HCT116 (cell line): ENCODE measurements around the gene PLEKHG1. TPM values are rescaled to one million over a fixed set of nuclear protein-coding genes. Genes with fewer than 3 reads are reported as not detected.

Source experiments
- ATAC-seq: fragments of 200-7000 bp; cut with Tn5 transposase; 2 replicates; pipeline ENCODE4 v1.9.1; 2020; ENCODE audit warnings: mild to moderate bottlenecking, moderate library complexity
- BruUV-seq: library from RNA; stranded (reverse); fragments of 400-500 nt; replicated peaks from 2 replicates; lab custom pipeline; 2021; lab: Mats Ljungman, UMichigan
- CTCF ChIA-PET: fragments of 300-600 bp; sonication (Branson Sonifier 250); formaldehyde crosslinking; loops from one replicate; lab custom pipeline; 2021; ENCODE audit warnings: antibody characterized with exemption; lab: Charles Lee
- POLR2A ChIA-PET: fragments of 300-600, 350-600 bp; sonication (Branson Sonifier 250); formaldehyde crosslinking; loops from one replicate; lab custom pipeline; 2021; ENCODE audit warnings: antibody characterized with exemption; lab: Charles Lee
- RAD21 ChIA-PET, 2 experiments: fragments of 300-600 bp; sonication (Branson Sonifier 250); formaldehyde crosslinking; loops; one replicate each; lab custom pipeline; 2023; ENCODE audit warnings: low total read pairs in 2 of 2; ENCODE audit not compliant: uncharacterized antibody in 2 of 2, unreplicated experiment in 2 of 2, low non-redundant PET in 1 of 2; lab: Charles Lee
- DNase-seq: peaks from one replicate; pipeline ENCODE4 v3.0.0-alpha.2; 2010; ENCODE audit warnings: low read depth, low spot score
- H2AFZ ChIP-seq: fragments of 200-600 bp; shearing (Covaris generic), sonication (generic); 2 replicates; pipeline ENCODE4 v1.6.1; 2017; ENCODE audit warnings: low read depth, mixed run types, mixed read lengths, antibody characterized with exemption, low read length; ENCODE audit not compliant: poor library complexity, severe bottlenecking
- H3K27ac ChIP-seq: 2 replicates; pipeline ENCODE4 v1.5.1; 2012; ENCODE audit warnings: low read depth, low read length
- H3K27me3 ChIP-seq: fragments of 200-600 bp; sonication (generic); 2 replicates; pipeline ENCODE4 v1.6.1; 2016; ENCODE audit warnings: mixed run types, low read length, mixed read lengths; ENCODE audit not compliant: insufficient read depth
- H3K36me3 ChIP-seq, 2 experiments: fragments of 200-500 bp in 1 of 2; fragments of 200-600 bp in 1 of 2; sonication (Bioruptor generic) in 1 of 2; sonication (generic) in 1 of 2; 2 replicates each; pipeline versions ENCODE4 v1.5.1 to v1.6.1; 2014 to 2016; ENCODE audit warnings: low read length in 2 of 2, inconsistent platforms in 1 of 2, mixed read lengths in 1 of 2, mixed run types in 1 of 2; ENCODE audit not compliant: insufficient read depth in 2 of 2, control insufficient read depth in 1 of 2
- H3K4me1 ChIP-seq, 2 experiments: fragments of 200-600 bp in 1 of 2; sonication (generic) in 1 of 2; 2 replicates each; pipeline versions ENCODE4 v1.5.1 to v1.6.1; 2012 to 2017; ENCODE audit warnings: low read length in 2 of 2, inconsistent platforms in 1 of 2, mild to moderate bottlenecking in 1 of 2, mixed read lengths in 1 of 2, mixed run types in 1 of 2, moderate library complexity in 1 of 2; ENCODE audit not compliant: insufficient read depth in 2 of 2, control insufficient read depth in 1 of 2
- H3K4me2 ChIP-seq: fragments of 200-600 bp; sonication (generic); 2 replicates; pipeline ENCODE4 v1.6.1; 2017; ENCODE audit warnings: mixed run types, low read length, mixed read lengths
- H3K4me3 ChIP-seq, 2 experiments: fragments of 200-600 bp in 1 of 2; sonication (generic) in 1 of 2; replicated peaks in 1 of 2; 2 replicates each; pipeline ENCODE4 v1.5.1; 2011 to 2016; ENCODE audit warnings: low read length in 2 of 2, control low read depth in 1 of 2, low read depth in 1 of 2, mild to moderate bottlenecking in 1 of 2, mixed read lengths in 1 of 2, mixed run types in 1 of 2
- H3K79me2 ChIP-seq: fragments of 200-600 bp; sonication (generic); 2 replicates; pipeline ENCODE4 v1.6.1; 2017; ENCODE audit warnings: mild to moderate bottlenecking, mixed run types, low read length, moderate library complexity, mixed read lengths; ENCODE audit not compliant: insufficient read depth
- H3K9ac ChIP-seq: fragments of 200-600 bp; sonication (generic); 2 replicates; pipeline ENCODE4 v1.6.1; 2016; ENCODE audit warnings: low read length, mixed read lengths
- H3K9me2 ChIP-seq: fragments of 200-600 bp; sonication (generic), shearing (Covaris generic); 2 replicates; pipeline ENCODE4 v1.6.1; 2017; ENCODE audit warnings: mixed run types, mild to moderate bottlenecking, moderate library complexity; ENCODE audit not compliant: insufficient read depth
- H3K9me3 ChIP-seq, 2 experiments: fragments of 200-500 bp in 1 of 2; fragments of 200-600 bp in 1 of 2; sonication (Bioruptor generic) in 1 of 2; sonication (generic) in 1 of 2; 2 replicates each; pipeline ENCODE4 v1.6.1; 2014 to 2017; ENCODE audit warnings: low read length in 2 of 2, mixed read lengths in 2 of 2, inconsistent platforms in 1 of 2, low read depth in 1 of 2, mild to moderate bottlenecking in 1 of 2, mixed run types in 1 of 2, moderate library complexity in 1 of 2; ENCODE audit not compliant: control insufficient read depth in 1 of 2, insufficient read depth in 1 of 2
- H4K20me1 ChIP-seq: fragments of 200-600 bp; sonication (generic), shearing (Covaris generic); 2 replicates; pipeline ENCODE4 v1.6.1; 2017; ENCODE audit warnings: mixed run types, mild to moderate bottlenecking, moderate library complexity; ENCODE audit not compliant: insufficient read depth
- CBX3 ChIP-seq: IDR thresholded peaks from 2 replicates; pipeline ENCODE4 v1.6.1; 2012; ENCODE audit warnings: low read depth
- CEBPB ChIP-seq: IDR thresholded peaks from 2 replicates; pipeline ENCODE4 v1.6.1; 2012; ENCODE audit warnings: low read depth
- ELF1 ChIP-seq: IDR thresholded peaks from 2 replicates; pipeline ENCODE4 v1.6.1; 2012; ENCODE audit warnings: low read depth, borderline replicate concordance
- EZH2phosphoT487 ChIP-seq: fragments of 200-600 bp; IDR thresholded peaks from 2 replicates; pipeline ENCODE4 v1.6.1; 2018; ENCODE audit warnings: antibody characterized with exemption, borderline replicate concordance
- JUND ChIP-seq: IDR thresholded peaks from 2 replicates; pipeline ENCODE4 v1.6.1; 2012
- POLR2A ChIP-seq: IDR thresholded peaks from 2 replicates; pipeline ENCODE4 v1.7.0; 2011; ENCODE audit warnings: borderline replicate concordance; ENCODE audit not compliant: insufficient read depth, insufficient read length; ENCODE audit errors: extremely low read depth
- SIN3A ChIP-seq: IDR thresholded peaks from 2 replicates; pipeline ENCODE4 v1.6.1; 2012; ENCODE audit warnings: low read depth
- SP1 ChIP-seq: IDR thresholded peaks from 2 replicates; pipeline ENCODE4 v1.6.1; 2012; ENCODE audit warnings: low read depth
- SRF ChIP-seq: IDR thresholded peaks from 2 replicates; pipeline ENCODE4 v1.6.1; 2012; ENCODE audit warnings: low read depth
- YY1 ChIP-seq: IDR thresholded peaks from 2 replicates; pipeline ENCODE4 v1.6.1; 2011; ENCODE audit warnings: low read length, low read depth, moderate library complexity, mild to moderate bottlenecking; ENCODE audit not compliant: insufficient replicate concordance; ENCODE audit errors: extremely low read depth
- ZFX ChIP-seq: fragments of 450-650 bp; IDR thresholded peaks from 2 replicates; pipeline ENCODE4 v1.6.1; 2017
- ZNF274 ChIP-seq: fragments of 200-500 bp; sonication (Bioruptor generic); IDR thresholded peaks from 2 replicates; pipeline ENCODE4 v1.6.1; 2014; ENCODE audit warnings: mild to moderate bottlenecking, low read depth, low read length, inconsistent platforms
- intact Hi-C: fragments of 100-400 bp; cut with micrococcal nuclease; formaldehyde crosslinking; loops from 2 replicates; pipeline ENCODE4 v1.10.0; 2022
- total RNA-seq: library from RNA; stranded (reverse); gene quantifications from one replicate; pipeline ENCODE4 v1.2.1, GENCODE V29; 2021; ENCODE audit not compliant: unreplicated experiment
- TF ChIP-seq, protein P1 (sequence below), 3 experiments: fragments of 200-600 bp in 1 of 3; sonication (generic) in 1 of 3; IDR thresholded peaks in 2 of 3; conservative IDR thresholded peaks in 1 of 3; 2 replicates each; pipeline ENCODE4 v1.5.1; 2012 to 2017; ENCODE audit warnings: low read depth in 2 of 3, low read length in 2 of 3, antibody characterized with exemption in 1 of 3, borderline replicate concordance in 1 of 3, control low read depth in 1 of 3, mild to moderate bottlenecking in 1 of 3, mixed read lengths in 1 of 3, mixed run types in 1 of 3, moderate library complexity in 1 of 3; ENCODE audit not compliant: insufficient read depth in 1 of 3
- TF ChIP-seq, protein P2 (sequence below): IDR thresholded peaks from 2 replicates; pipeline ENCODE4 v1.6.1; 2012
- TF ChIP-seq, protein P3 (sequence below): IDR thresholded peaks from 2 replicates; pipeline ENCODE4 v1.6.1; 2012; ENCODE audit warnings: low read depth

The PLEKHG1 gene
- total RNA-seq, 1 experiment from 2014 or later = 10.4 TPM

DNA sequence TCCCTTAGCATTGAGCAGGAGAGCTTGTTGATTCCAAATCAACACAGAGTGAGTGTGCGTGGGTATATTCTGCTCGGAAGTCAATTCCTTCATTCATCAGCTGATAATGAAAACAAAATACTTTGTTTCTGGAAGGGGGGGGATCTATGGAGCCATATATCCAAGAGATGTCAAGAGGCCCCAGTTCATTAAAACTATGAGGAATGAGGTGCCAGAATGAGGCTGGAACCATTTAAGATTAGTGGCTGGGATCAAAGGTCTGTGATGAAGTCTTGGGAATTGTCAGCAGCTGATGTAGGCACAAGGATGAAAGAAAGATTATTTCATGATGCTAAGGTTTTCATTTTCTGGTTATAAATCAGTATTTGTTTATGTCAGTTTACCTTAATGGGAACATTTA, 30.5 kb upstream of the PLEKHG1 start:
- BruUV-seq = no TSS peak
- no peaks in the 10 kb centered on the region for H3K79me2 ChIP-seq
- H3K9me3 ChIP-seq = no peaks in the 10 kb centered on the region
- no peak overlapping the region for H3K9ac ChIP-seq
- no peak overlapping the region for H2AFZ ChIP-seq
- H3K27me3 ChIP-seq = peaks cover 5% of the 10 kb centered on the region; the same call in 1 of the 2 replicates
- RAD21 ChIA-PET = no interaction called here
- H3K27ac ChIP-seq = no peak overlapping the region
- CTCF ChIA-PET = no interaction called here
- H3K36me3 ChIP-seq = no peaks in the 10 kb centered on the region
- H3K4me3 ChIP-seq = no peak overlapping the region
- no peak for TF ChIP-seq ELF1
- no peak for TF ChIP-seq POLR2A
- no peak for TF ChIP-seq CEBPB
- no peak for TF ChIP-seq EZH2phosphoT487
- no peak for TF ChIP-seq SIN3A
- TF ChIP-seq ZNF274 = no peak
- H4K20me1 ChIP-seq = no peaks in the 10 kb centered on the region
- intact Hi-C loops = no loop called here
- no peaks in the 10 kb centered on the region for H3K4me1 ChIP-seq
- H3K4me2 ChIP-seq = no peak overlapping the region
- DNase-seq (no peak), ATAC-seq (no peak)
- H3K9me2 ChIP-seq = no peaks in the 10 kb centered on the region
- POLR2A ChIA-PET = interaction anchor here (0.6 kb wide), 1 partner anchor 109 kb away, joined by 3 read pairs; no protein-coding TSS in a partner anchor

DNA sequence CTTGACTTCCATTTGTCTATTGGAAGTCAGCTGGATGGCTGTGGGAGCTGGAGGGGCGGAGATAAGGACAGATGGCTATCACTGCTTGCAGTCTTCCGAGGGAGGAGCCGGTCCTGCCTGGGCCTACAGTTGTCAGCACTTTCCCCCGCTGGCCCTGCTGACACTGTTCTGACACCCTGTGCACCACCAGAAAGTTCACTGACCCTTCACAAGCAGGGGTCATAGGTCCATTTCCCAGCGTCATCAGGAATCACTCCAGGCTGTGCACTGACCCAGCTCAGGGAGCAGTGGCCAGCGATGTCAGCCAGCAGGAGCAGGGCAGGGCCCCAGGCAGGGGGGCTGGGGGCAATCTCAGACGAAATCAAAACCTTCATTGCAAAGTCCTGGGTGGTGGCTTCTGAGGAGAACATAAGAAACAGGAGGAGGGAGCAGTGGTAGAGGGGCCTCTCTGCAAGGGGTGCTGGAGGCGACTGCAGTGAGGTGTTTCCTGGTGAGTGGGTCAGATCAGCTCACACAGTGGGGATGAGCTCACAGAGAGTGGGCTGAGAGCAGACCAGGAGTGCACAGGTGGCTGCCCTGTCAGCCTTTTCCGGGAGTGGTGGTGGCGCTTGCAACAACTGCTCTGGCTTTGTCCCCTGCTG, 26.5 kb upstream of the PLEKHG1 start:
- Histone ChIP-seq H3K4me1 (no peaks in the 10 kb centered on the region), H2AFZ (no peak overlapping the region), H3K4me2 (no peak overlapping the region), H3K9ac (no peak overlapping the region), H3K27me3 (peaks cover 5% of the 10 kb centered on the region; the same call in 1 of the 2 replicates), H3K9me3 (no peaks in the 10 kb centered on the region), H3K27ac (no peak overlapping the region), H3K4me3 (no peak overlapping the region), H3K9me2 (no peaks in the 10 kb centered on the region), H4K20me1 (no peaks in the 10 kb centered on the region), H3K36me3 (no peaks in the 10 kb centered on the region), H3K79me2 (no peaks in the 10 kb centered on the region)
- ChIA-PET CTCF (no interaction called here), POLR2A (no interaction called here), RAD21 (no interaction called here)
- intact Hi-C loops = no loop called here
- ATAC-seq (no peak), DNase-seq (no peak)
- TF ChIP-seq SRF (no peak), ZFX (no peak), YY1 (no peak), JUND (no peak), ZNF274 (no peak), SP1 (no peak), CBX3 (no peak)
- TF ChIP-seq, protein P1, sequence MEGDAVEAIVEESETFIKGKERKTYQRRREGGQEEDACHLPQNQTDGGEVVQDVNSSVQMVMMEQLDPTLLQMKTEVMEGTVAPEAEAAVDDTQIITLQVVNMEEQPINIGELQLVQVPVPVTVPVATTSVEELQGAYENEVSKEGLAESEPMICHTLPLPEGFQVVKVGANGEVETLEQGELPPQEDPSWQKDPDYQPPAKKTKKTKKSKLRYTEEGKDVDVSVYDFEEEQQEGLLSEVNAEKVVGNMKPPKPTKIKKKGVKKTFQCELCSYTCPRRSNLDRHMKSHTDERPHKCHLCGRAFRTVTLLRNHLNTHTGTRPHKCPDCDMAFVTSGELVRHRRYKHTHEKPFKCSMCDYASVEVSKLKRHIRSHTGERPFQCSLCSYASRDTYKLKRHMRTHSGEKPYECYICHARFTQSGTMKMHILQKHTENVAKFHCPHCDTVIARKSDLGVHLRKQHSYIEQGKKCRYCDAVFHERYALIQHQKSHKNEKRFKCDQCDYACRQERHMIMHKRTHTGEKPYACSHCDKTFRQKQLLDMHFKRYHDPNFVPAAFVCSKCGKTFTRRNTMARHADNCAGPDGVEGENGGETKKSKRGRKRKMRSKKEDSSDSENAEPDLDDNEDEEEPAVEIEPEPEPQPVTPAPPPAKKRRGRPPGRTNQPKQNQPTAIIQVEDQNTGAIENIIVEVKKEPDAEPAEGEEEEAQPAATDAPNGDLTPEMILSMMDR (IDR thresholded peaks at IDR 0.05 in 2 of 3, conservative IDR thresholded peaks at IDR 0.05 in 1 of 3; ENCODE audit: borderline replicate concordance in 1 of 3, insufficient read depth in 1 of 3, low read depth in 2 of 3, low read length in 2 of 3) = no peak
- TF ChIP-seq, protein P2, sequence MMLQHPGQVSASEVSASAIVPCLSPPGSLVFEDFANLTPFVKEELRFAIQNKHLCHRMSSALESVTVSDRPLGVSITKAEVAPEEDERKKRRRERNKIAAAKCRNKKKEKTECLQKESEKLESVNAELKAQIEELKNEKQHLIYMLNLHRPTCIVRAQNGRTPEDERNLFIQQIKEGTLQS = no peak
- TF ChIP-seq, protein P3, sequence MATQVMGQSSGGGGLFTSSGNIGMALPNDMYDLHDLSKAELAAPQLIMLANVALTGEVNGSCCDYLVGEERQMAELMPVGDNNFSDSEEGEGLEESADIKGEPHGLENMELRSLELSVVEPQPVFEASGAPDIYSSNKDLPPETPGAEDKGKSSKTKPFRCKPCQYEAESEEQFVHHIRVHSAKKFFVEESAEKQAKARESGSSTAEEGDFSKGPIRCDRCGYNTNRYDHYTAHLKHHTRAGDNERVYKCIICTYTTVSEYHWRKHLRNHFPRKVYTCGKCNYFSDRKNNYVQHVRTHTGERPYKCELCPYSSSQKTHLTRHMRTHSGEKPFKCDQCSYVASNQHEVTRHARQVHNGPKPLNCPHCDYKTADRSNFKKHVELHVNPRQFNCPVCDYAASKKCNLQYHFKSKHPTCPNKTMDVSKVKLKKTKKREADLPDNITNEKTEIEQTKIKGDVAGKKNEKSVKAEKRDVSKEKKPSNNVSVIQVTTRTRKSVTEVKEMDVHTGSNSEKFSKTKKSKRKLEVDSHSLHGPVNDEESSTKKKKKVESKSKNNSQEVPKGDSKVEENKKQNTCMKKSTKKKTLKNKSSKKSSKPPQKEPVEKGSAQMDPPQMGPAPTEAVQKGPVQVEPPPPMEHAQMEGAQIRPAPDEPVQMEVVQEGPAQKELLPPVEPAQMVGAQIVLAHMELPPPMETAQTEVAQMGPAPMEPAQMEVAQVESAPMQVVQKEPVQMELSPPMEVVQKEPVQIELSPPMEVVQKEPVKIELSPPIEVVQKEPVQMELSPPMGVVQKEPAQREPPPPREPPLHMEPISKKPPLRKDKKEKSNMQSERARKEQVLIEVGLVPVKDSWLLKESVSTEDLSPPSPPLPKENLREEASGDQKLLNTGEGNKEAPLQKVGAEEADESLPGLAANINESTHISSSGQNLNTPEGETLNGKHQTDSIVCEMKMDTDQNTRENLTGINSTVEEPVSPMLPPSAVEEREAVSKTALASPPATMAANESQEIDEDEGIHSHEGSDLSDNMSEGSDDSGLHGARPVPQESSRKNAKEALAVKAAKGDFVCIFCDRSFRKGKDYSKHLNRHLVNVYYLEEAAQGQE = no peak
- BruUV-seq = no TSS peak
